LNCAP (cell line): Measurements from ENCODE around the gene FCN3.

Experiments used
- CTCF ChIP-seq: fragments of 450-650 bp; IDR thresholded peaks from 2 replicates; pipeline ENCODE4 v1.5.1; 2017; ENCODE audit warnings: mild to moderate bottlenecking

Gene FCN3

GRCh38 chr1:27331426-27331825 lies 43.2 kb downstream of the FCN3 start:
- no peak for TF ChIP-seq CTCF

GRCh38 chr1:27330786-27331185 lies 43.8 kb downstream of the FCN3 start:
- no peak for TF ChIP-seq CTCF

GRCh38 chr1:27327964-27328363 lies 46.7 kb downstream of the FCN3 start:
- TF ChIP-seq CTCF, result no peak

- no peak for TF ChIP-seq CTCF
These were observed 49.3 kb downstream of the FCN3 start for GRCh38 chr1:27325286-27325685.

GRCh38 chr1:27322569-27323240 lies 51.9 kb downstream of the FCN3 start:
- TF ChIP-seq CTCF, result no peak

- TF ChIP-seq CTCF, result no peak
These were observed 52.6 kb downstream of the FCN3 start, which contains the start of gene TMEM222 for GRCh38 chr1:27321813-27322568. Gene TMEM222, plus strand, starts transcription at chr1:27322163. Its CDS starts 35 bp downstream, at chr1:27322198.
